Mesendoderm (in vitro differentiated cells): ENCODE results near the gene PELI1.

Experiments
- DNase-seq: peaks from one replicate; pipeline ENCODE4 v3.0.0; 2013
- H2AK5ac ChIP-seq: 2 replicates; pipeline ENCODE4 v1.6.1; 2013; ENCODE audit warnings: low read length, inconsistent platforms
- H2BK120ac ChIP-seq: 2 replicates; pipeline ENCODE4 v1.6.1; 2013; ENCODE audit warnings: low read depth, mild to moderate bottlenecking, low read length, moderate library complexity, mixed read lengths
- H2BK15ac ChIP-seq: replicated peaks from 2 replicates; pipeline ENCODE4 v1.6.1; 2013; ENCODE audit warnings: low read depth, mild to moderate bottlenecking, moderate library complexity
- H2BK5ac ChIP-seq: 2 replicates; pipeline ENCODE4 v1.6.1; 2013; ENCODE audit warnings: low read length, inconsistent platforms
- H3K18ac ChIP-seq: 2 replicates; pipeline ENCODE4 v1.6.1; 2013; ENCODE audit warnings: mild to moderate bottlenecking, low read length, mixed read lengths
- H3K23ac ChIP-seq: one replicate; pipeline ENCODE4 v1.6.1; 2013; ENCODE audit warnings: low read length
- H3K27ac ChIP-seq: 2 replicates; pipeline ENCODE4 v1.5.1; 2013; ENCODE audit warnings: low read depth, mild to moderate bottlenecking, inconsistent platforms, low read length, moderate library complexity
- H3K27me3 ChIP-seq: 2 replicates; pipeline ENCODE4 v1.6.1; 2013; ENCODE audit warnings: low read length, control low read depth, mild to moderate bottlenecking, inconsistent platforms; ENCODE audit not compliant: insufficient read depth, poor library complexity
- H3K36me3 ChIP-seq: 2 replicates; pipeline ENCODE4 v1.6.1; 2013; ENCODE audit warnings: low read length, inconsistent platforms; ENCODE audit not compliant: control insufficient read depth, insufficient read depth
- H3K4ac ChIP-seq: one replicate; pipeline ENCODE4 v1.6.1; 2013; ENCODE audit warnings: low read depth, mild to moderate bottlenecking, low read length, moderate library complexity
- H3K4me1 ChIP-seq: 2 replicates; pipeline ENCODE4 v1.6.1; 2013; ENCODE audit warnings: low read depth, low read length, inconsistent platforms; ENCODE audit not compliant: control insufficient read depth
- H3K4me2 ChIP-seq: 2 replicates; pipeline ENCODE4 v1.6.1; 2013; ENCODE audit warnings: low read length
- H3K4me3 ChIP-seq: 2 replicates; pipeline ENCODE4 v1.5.1; 2013; ENCODE audit warnings: mild to moderate bottlenecking, low read length
- H3K56ac ChIP-seq: one replicate; pipeline ENCODE4 v1.6.1; 2013; ENCODE audit warnings: low read length
- H3K79me1 ChIP-seq: 2 replicates; pipeline ENCODE4 v1.6.1; 2013; ENCODE audit warnings: low read length, inconsistent platforms
- H3K79me2 ChIP-seq: 2 replicates; pipeline ENCODE4 v1.6.1; 2013; ENCODE audit warnings: mild to moderate bottlenecking, low read length; ENCODE audit not compliant: control insufficient read depth, insufficient read depth
- H3K9ac ChIP-seq: 2 replicates; pipeline ENCODE4 v1.6.1; 2013; ENCODE audit warnings: low read length, inconsistent platforms
- H4K5ac ChIP-seq: one replicate; pipeline ENCODE4 v1.6.1; 2013; ENCODE audit warnings: low read length
- H4K8ac ChIP-seq: one replicate; pipeline ENCODE4 v1.6.1; 2013; ENCODE audit warnings: low read depth, mild to moderate bottlenecking, control low read depth, low read length, moderate library complexity
- WGBS: extraction: QIAGEN DNeasy Blood & Tissue Kit; methylation state at CpG from one replicate; pipeline ENCODE4 v1.1.7; 2013; ENCODE audit warnings: low lambda C conversion rate, missing lambda C conversion rate; ENCODE audit not compliant: insufficient coverage; ENCODE audit errors: extremely low coverage; 5-methylcytosine and 5-hydroxymethylcytosine counted together

PELI1 gene

DNA sequence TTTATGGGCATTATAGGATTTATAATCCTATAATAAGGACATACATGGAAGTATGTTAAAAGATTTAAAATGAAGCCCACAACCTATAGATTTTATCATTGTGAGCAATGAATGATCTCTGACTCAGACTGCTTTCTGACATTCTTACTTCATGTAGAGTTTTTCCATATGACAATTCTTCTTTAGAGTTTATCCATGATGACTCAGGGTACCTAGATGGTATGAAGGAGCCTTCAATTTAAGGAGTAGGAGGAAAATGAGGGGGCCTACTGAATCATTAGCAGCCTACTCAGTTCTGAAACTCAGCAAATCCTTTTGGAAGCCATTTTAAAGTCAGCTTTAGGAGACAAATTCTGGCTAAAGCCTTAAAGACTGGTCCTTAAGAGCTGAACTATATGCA lies 10.4 kb downstream of the PELI1 start:
- Histone ChIP-seq H4K5ac (no peak overlapping the region), H3K9ac (no peak overlapping the region), H3K4me3 (no peak overlapping the region), H3K79me1 (peaks cover 2% of the 10 kb centered on the region), H3K27me3 (no peaks in the 10 kb centered on the region), H3K18ac (no peak overlapping the region), H3K23ac (no peak overlapping the region), H2AK5ac (no peak overlapping the region), H2BK15ac (no peak overlapping the region), H4K8ac (no peak overlapping the region), H2BK120ac (no peak overlapping the region), H2BK5ac (no peak overlapping the region), H3K4me1 (peaks cover 2% of the 10 kb centered on the region), H3K79me2 (peaks cover 68% of the 10 kb centered on the region), H3K56ac (no peak overlapping the region), H3K4me2 (no peak overlapping the region), H3K36me3 (no peaks in the 10 kb centered on the region), H3K4ac (no peak overlapping the region), H3K27ac (no peak overlapping the region)
- no peak for DNase-seq

DNA sequence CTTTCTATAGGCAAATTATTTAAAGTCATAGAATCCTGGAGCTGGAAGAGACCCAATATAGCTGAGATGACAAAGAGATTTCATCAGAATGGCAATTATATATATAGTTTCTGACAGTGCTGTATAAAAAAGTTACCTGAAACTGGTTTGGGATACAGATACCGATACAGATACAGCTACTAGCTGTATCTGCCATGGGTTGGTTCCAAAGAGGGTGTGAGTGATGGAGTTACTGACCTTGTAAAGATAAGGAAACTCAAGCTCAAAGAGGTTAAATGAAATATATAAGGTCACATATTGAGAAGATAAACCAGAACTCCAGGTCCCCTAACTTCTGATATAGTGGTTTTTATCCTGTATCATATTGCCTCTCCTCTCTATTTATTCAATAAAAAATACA lies 10.9 kb downstream of the PELI1 start:
- Histone ChIP-seq H3K18ac (no peak overlapping the region), H3K23ac (no peak overlapping the region), H3K79me2 (peaks cover 66% of the 10 kb centered on the region), H2BK15ac (no peak overlapping the region), H3K4me3 (no peak overlapping the region), H3K56ac (no peak overlapping the region), H3K27me3 (no peaks in the 10 kb centered on the region), H2AK5ac (no peak overlapping the region), H3K4me1 (peaks cover 2% of the 10 kb centered on the region), H2BK120ac (no peak overlapping the region), H3K36me3 (no peaks in the 10 kb centered on the region), H2BK5ac (no peak overlapping the region), H3K79me1 (peaks cover 2% of the 10 kb centered on the region), H3K9ac (no peak overlapping the region), H3K4me2 (no peak overlapping the region), H4K5ac (no peak overlapping the region), H3K4ac (no peak overlapping the region), H4K8ac (no peak overlapping the region), H3K27ac (no peak overlapping the region)
- DNase-seq = no peak
- WGBS = no CpG with 5 or more reads among the region's 1 CpG

DNA sequence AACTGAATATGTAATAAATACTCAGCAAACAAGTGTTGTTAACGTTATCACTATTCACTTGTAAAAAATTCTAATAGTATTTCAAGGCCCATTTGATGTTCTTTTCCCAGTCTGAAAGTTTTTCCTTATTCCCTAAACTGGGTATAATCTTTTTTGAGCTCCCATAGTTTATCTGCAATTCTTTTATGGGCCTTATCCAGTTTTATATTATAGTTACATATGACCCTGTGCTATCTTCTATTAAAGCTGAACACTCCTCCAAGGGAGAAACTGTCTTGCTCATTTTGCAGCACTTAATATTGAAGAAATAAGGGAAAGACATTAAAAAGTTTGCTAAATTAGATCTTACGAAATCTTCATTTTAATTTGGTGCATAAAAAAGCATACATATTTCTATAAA lies 13.9 kb downstream of the PELI1 start:
- no peaks in the 10 kb centered on the region for H3K27me3 ChIP-seq
- H3K4ac ChIP-seq = no peak overlapping the region
- no peak overlapping the region for H2BK15ac ChIP-seq
- no peak overlapping the region for H3K9ac ChIP-seq
- no peak overlapping the region for H3K27ac ChIP-seq
- H4K5ac ChIP-seq = no peak overlapping the region
- H3K23ac ChIP-seq = no peak overlapping the region
- H2BK120ac ChIP-seq = no peak overlapping the region
- no peak overlapping the region for H3K56ac ChIP-seq
- H4K8ac ChIP-seq = no peak overlapping the region
- H3K4me2 ChIP-seq = no peak overlapping the region
- H3K4me1 ChIP-seq = peaks cover 2% of the 10 kb centered on the region
- no peak overlapping the region for H3K4me3 ChIP-seq
- no peaks in the 10 kb centered on the region for H3K79me1 ChIP-seq
- peaks cover 63% of the 10 kb centered on the region for H3K79me2 ChIP-seq
- no peak for DNase-seq
- H3K18ac ChIP-seq = no peak overlapping the region
- no peaks in the 10 kb centered on the region for H3K36me3 ChIP-seq
- WGBS = no CpG with 5 or more reads among the region's 2 CpGs
- H2BK5ac ChIP-seq = no peak overlapping the region
- H2AK5ac ChIP-seq = no peak overlapping the region

DNA sequence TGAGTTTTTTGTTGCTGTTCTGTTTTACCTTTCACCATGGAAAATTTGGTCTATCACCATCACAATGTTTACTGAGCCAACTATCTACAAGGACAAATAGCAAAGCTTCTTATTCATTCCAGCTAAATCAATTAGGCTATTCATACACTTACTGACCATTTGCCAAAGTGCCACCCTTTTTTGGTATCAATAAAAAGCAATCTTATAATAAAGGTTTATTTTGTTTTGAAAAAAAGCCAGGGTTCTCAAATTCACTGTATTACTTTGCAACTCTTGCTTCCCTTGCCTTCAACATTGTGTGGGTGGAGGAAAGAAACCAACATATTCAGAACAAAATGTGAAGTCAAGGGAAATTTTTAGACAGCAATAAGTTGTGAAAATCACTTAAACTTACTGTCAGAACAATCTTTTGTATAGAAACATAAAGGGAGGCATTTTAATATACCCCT lies 15.3 kb downstream of the PELI1 start:
- H3K18ac ChIP-seq = no peak overlapping the region
- H3K4me3 ChIP-seq = no peak overlapping the region
- no peak overlapping the region for H2AK5ac ChIP-seq
- no peak overlapping the region for H3K56ac ChIP-seq
- no peak overlapping the region for H4K5ac ChIP-seq
- no peak overlapping the region for H3K9ac ChIP-seq
- no peak overlapping the region for H3K23ac ChIP-seq
- H3K36me3 ChIP-seq = no peaks in the 10 kb centered on the region
- no peak for DNase-seq
- H2BK5ac ChIP-seq = no peak overlapping the region
- no peaks in the 10 kb centered on the region for H3K27me3 ChIP-seq
- H2BK120ac ChIP-seq = no peak overlapping the region
- H4K8ac ChIP-seq = no peak overlapping the region
- H3K79me2 ChIP-seq = peaks cover 65% of the 10 kb centered on the region
- H3K4ac ChIP-seq = no peak overlapping the region
- no peak overlapping the region for H2BK15ac ChIP-seq
- H3K79me1 ChIP-seq = peaks cover 4% of the 10 kb centered on the region
- peaks cover 1% of the 10 kb centered on the region for H3K4me1 ChIP-seq
- H3K4me2 ChIP-seq = no peak overlapping the region
- H3K27ac ChIP-seq = no peak overlapping the region

DNA sequence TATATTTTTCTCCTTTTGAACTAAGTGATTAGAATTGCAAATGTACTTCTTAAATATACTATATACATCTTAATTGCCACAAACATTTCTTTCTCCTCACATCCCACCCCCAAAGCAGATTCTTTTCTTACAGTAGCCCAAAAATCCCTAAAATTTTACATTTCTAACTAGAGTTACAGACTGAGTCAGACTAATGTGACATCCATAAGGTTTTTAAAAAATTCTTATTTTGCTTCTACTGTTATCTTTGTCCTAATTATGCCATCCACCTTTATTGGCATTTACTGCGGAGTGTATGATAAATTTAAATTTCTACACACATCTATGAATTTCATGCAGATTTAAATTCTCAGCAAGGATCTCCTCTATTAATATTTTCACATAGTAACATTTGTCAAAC lies 15.8 kb downstream of the PELI1 start:
- H3K4me2 ChIP-seq = no peak overlapping the region
- no peak overlapping the region for H3K4me3 ChIP-seq
- H3K18ac ChIP-seq = no peak overlapping the region
- H3K79me1 ChIP-seq = peaks cover 4% of the 10 kb centered on the region
- no peaks in the 10 kb centered on the region for H3K27me3 ChIP-seq
- H2BK120ac ChIP-seq = no peak overlapping the region
- no peak overlapping the region for H3K56ac ChIP-seq
- DNase-seq = no peak
- no peak overlapping the region for H4K5ac ChIP-seq
- H3K27ac ChIP-seq = no peak overlapping the region
- no peak overlapping the region for H3K4ac ChIP-seq
- no peak overlapping the region for H2AK5ac ChIP-seq
- H3K36me3 ChIP-seq = no peaks in the 10 kb centered on the region
- no peak overlapping the region for H2BK5ac ChIP-seq
- no peak overlapping the region for H3K9ac ChIP-seq
- no peak overlapping the region for H4K8ac ChIP-seq
- peaks cover 68% of the 10 kb centered on the region for H3K79me2 ChIP-seq
- no peak overlapping the region for H3K23ac ChIP-seq
- no peaks in the 10 kb centered on the region for H3K4me1 ChIP-seq
- no peak overlapping the region for H2BK15ac ChIP-seq
- no CpG with 5 or more reads among the region's 1 CpG for WGBS

DNA sequence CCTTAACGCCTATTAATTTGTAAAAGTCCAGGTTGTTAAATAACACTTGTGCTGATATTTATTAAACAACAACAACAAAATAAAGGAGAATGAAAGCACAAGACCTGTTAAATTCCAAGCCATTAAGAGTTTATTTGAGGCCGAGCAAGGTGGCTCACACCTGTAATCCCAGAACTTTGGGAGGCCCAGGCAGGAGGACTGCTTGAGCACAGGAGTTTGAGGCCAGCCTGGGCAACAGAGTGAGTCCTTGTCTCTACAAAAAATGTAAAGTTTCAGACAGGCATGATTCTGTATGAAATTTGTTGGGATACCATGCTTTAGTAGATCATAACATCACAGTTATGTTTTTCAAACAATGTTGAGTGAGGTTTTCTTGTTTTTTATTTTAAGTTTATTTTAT lies 17.1 kb downstream of the PELI1 start:
- H2BK120ac ChIP-seq = no peak overlapping the region
- H3K36me3 ChIP-seq = no peaks in the 10 kb centered on the region
- H3K27me3 ChIP-seq = no peaks in the 10 kb centered on the region
- H2AK5ac ChIP-seq = no peak overlapping the region
- H3K9ac ChIP-seq = no peak overlapping the region
- no peak overlapping the region for H2BK5ac ChIP-seq
- H3K4me3 ChIP-seq = no peak overlapping the region
- no peak overlapping the region for H4K8ac ChIP-seq
- H3K27ac ChIP-seq = no peak overlapping the region
- H3K4me1 ChIP-seq = no peaks in the 10 kb centered on the region
- peaks cover 65% of the 10 kb centered on the region for H3K79me2 ChIP-seq
- H4K5ac ChIP-seq = no peak overlapping the region
- no peak overlapping the region for H2BK15ac ChIP-seq
- no peak overlapping the region for H3K23ac ChIP-seq
- no peak overlapping the region for H3K4ac ChIP-seq
- DNase-seq = no peak
- H3K4me2 ChIP-seq = no peak overlapping the region
- no peak overlapping the region for H3K56ac ChIP-seq
- no CpG with 5 or more reads among the region's 2 CpGs for WGBS
- H3K79me1 ChIP-seq = peaks cover 6% of the 10 kb centered on the region
- H3K18ac ChIP-seq = no peak overlapping the region
